Calu3 (cell line): ENCODE results near the gene UVRAG. TPM values are rescaled to one million over a fixed set of nuclear protein-coding genes. Genes with fewer than 3 reads are reported as not detected.

Experiments used
- BruUV-seq: library from RNA; stranded (reverse); fragments of 400-500 nt; replicated peaks from 2 replicates; lab custom pipeline; 2021; lab: Mats Ljungman, UMichigan
- CTCF ChIA-PET: fragments of 300-600 bp; sonication (Branson Sonifier 250); formaldehyde crosslinking; loops from one replicate; lab custom pipeline; 2022; ENCODE audit warnings: antibody characterized with exemption; lab: Charles Lee
- DNase-seq: peaks from one replicate; pipeline ENCODE4 v3.0.0; 2022
- H3K27ac Mint-ChIP-seq: one replicate; pipeline ENCODE4 v1.8.0; 2022; ENCODE audit warnings: mixed read lengths; ENCODE audit not compliant: unreplicated experiment
- H3K27me3 Mint-ChIP-seq: one replicate; pipeline ENCODE4 v1.8.0; 2022; ENCODE audit warnings: mixed read lengths; ENCODE audit not compliant: unreplicated experiment
- H3K36me3 Mint-ChIP-seq: one replicate; pipeline ENCODE4 v1.8.0; 2022; ENCODE audit warnings: mild to moderate bottlenecking, moderate library complexity, mixed read lengths; ENCODE audit not compliant: insufficient read depth, unreplicated experiment
- H3K4me1 Mint-ChIP-seq: one replicate; pipeline ENCODE4 v1.8.0; 2022; ENCODE audit warnings: mild to moderate bottlenecking, low read depth, mixed read lengths; ENCODE audit not compliant: unreplicated experiment
- H3K4me3 Mint-ChIP-seq: one replicate; pipeline ENCODE4 v1.8.0; 2022; ENCODE audit warnings: mild to moderate bottlenecking, low read depth, moderate library complexity, mixed read lengths; ENCODE audit not compliant: unreplicated experiment
- H3K9me3 Mint-ChIP-seq: one replicate; pipeline ENCODE4 v1.8.0; 2022; ENCODE audit warnings: low read depth, mixed read lengths; ENCODE audit not compliant: unreplicated experiment
- CTCF ChIP-seq: fragments of 200-600 bp; IDR thresholded peaks from one replicate; pipeline ENCODE4 v1.8.0; 2022; ENCODE audit warnings: antibody characterized with exemption; ENCODE audit not compliant: unreplicated experiment
- intact Hi-C: fragments of 100-400 bp; cut with micrococcal nuclease; formaldehyde crosslinking; loops from one replicate; pipeline ENCODE4 v1.10.0; 2022; ENCODE audit not compliant: unreplicated experiment
- total RNA-seq: library from RNA; stranded (reverse); gene quantifications from 2 replicates; pipeline ENCODE4 v1.2.3, GENCODE V29; 2022

The UVRAG gene
- total RNA-seq, 1 experiment from 2014 or later, result 18.5 TPM

- no peak for DNase-seq
- Mint-ChIP-seq H3K4me1 (no peaks in the 10 kb centered on the region), H3K4me3 (no peak overlapping the region), H3K36me3 (no peaks in the 10 kb centered on the region), H3K27me3 (no peaks in the 10 kb centered on the region), H3K9me3 (no peaks in the 10 kb centered on the region), H3K27ac (no peak overlapping the region)
- CTCF ChIA-PET, result no interaction called here
- no TSS peak for BruUV-seq
- intact Hi-C loops, result no loop called here
- TF ChIP-seq CTCF, result no peak
Observed at GRCh38 chr11:75905434-75905833, 90.4 kb downstream of the UVRAG start.

- intact Hi-C loops, result no loop called here
- no peaks in the 10 kb centered on the region for H3K27me3 Mint-ChIP-seq
- H3K9me3 Mint-ChIP-seq, result no peaks in the 10 kb centered on the region
- no TSS peak for BruUV-seq
- H3K36me3 Mint-ChIP-seq, result no peaks in the 10 kb centered on the region
- CTCF ChIA-PET, result no interaction called here
- no peak for DNase-seq
- H3K4me1 Mint-ChIP-seq, result no peaks in the 10 kb centered on the region
- no peak overlapping the region for H3K4me3 Mint-ChIP-seq
- no peak overlapping the region for H3K27ac Mint-ChIP-seq
- no peak for TF ChIP-seq CTCF
Observed at GRCh38 chr11:75907906-75908527, 93.0 kb downstream of the UVRAG start.

- Mint-ChIP-seq H3K4me1 (no peaks in the 10 kb centered on the region), H3K4me3 (no peak overlapping the region), H3K9me3 (no peaks in the 10 kb centered on the region), H3K27me3 (no peaks in the 10 kb centered on the region), H3K27ac (no peak overlapping the region), H3K36me3 (no peaks in the 10 kb centered on the region)
- no TSS peak for BruUV-seq
- intact Hi-C loops, result no loop called here
- CTCF ChIA-PET, result no interaction called here
- no peak for DNase-seq
- no peak for TF ChIP-seq CTCF
Observed at GRCh38 chr11:75910426-75911145, 95.6 kb downstream of the UVRAG start.

GRCh38 chr11:75911459-75911858 is 96.4 kb downstream of the UVRAG start:
- CTCF ChIA-PET, result no interaction called here
- Mint-ChIP-seq H3K27ac (no peak overlapping the region), H3K36me3 (no peaks in the 10 kb centered on the region), H3K4me3 (no peak overlapping the region), H3K27me3 (no peaks in the 10 kb centered on the region), H3K4me1 (peaks cover 5% of the 10 kb centered on the region), H3K9me3 (no peaks in the 10 kb centered on the region)
- no peak for TF ChIP-seq CTCF
- intact Hi-C loops, result no loop called here
- DNase-seq, result no peak
- BruUV-seq, result no TSS peak
